OCI-LY1 (cell line): ENCODE measurements around the gene TOMM40.

Experiments used
- CTCF ChIP-seq: fragments of 200-600 bp; sonication (generic), shearing (Covaris generic); IDR thresholded peaks from 2 replicates; pipeline ENCODE4 v1.5.1; 2017; ENCODE audit warnings: mild to moderate bottlenecking, antibody characterized with exemption, low read length, moderate library complexity, mixed read lengths
- EZH2 ChIP-seq: fragments of 200-600 bp; sonication (generic), shearing (Covaris generic); IDR thresholded peaks from 2 replicates; pipeline ENCODE4 v1.8.0; 2017; ENCODE audit warnings: borderline replicate concordance, mixed run types, mild to moderate bottlenecking, antibody characterized with exemption, low read length, moderate library complexity, mixed read lengths

- no peak for TF ChIP-seq CTCF
- TF ChIP-seq EZH2, result no peak
These were observed 21.2 kb upstream of the TOMM40 start for GRCh38 chr19:44869733-44870470.
